ENCODE measurements around the gene NTRK2.

DNA sequence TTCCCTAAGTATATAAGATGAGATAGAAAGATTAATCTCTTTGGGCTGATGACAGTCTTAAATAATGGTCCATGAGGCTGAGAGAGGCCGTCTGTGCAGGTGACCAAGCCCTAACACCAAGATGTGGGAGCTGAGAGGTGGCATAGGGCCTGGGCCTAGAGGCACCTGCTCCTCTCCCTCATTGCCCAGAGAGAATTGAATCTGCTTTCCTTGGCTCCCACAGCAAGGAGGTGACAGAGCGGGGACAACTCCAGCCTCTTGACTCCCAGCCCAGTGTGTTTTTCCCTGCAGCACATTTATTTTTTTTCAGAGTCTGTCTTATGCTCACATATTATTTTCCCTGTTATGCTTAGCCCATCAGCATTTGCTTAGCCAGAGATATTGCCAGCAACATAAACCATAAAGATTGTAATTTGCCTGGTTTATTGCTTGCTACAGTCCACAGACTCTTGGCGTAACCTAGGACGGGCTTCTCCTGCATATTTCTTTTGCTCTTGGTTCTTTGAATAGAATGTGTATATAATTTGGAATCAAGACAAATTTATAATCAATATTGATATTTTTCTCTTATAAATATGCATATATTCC, 105.6 kb downstream of the NTRK2 start:
- TF ChIP-seq CTCF (optimal IDR thresholded peaks at IDR 0.05 in 1 of 3, IDR thresholded peaks at IDR 0.05 in 1 of 3, conservative IDR thresholded peaks at IDR 0.05 in 1 of 3; ENCODE audit: extremely low read depth in 1 of 3, insufficient read depth in 2 of 3, low read length in 3 of 3) (no peak), EZH2 (IDR thresholded peaks at IDR 0.05; ENCODE audit: low read length) (no peak)
